AG04450 (cell line): ENCODE measurements around the gene PSEN1. TPM values are rescaled to one million over a fixed set of nuclear protein-coding genes. Genes with fewer than 3 reads are reported as not detected.

Source experiments
- CTCF ChIA-PET: fragments of 300-600, 350-600 bp; formaldehyde crosslinking; extraction: SDS; loops from one replicate; lab custom pipeline; 2022; ENCODE audit warnings: antibody characterized with exemption, inconsistent platforms; lab: Charles Lee
- POLR2A ChIA-PET: fragments of 350-600 bp; formaldehyde crosslinking; extraction: SDS; loops from one replicate; lab custom pipeline; 2021; ENCODE audit warnings: antibody characterized with exemption, inconsistent platforms; lab: Yijun Ruan, JAX
- DNase-seq: peaks from one replicate; pipeline ENCODE4 v3.0.0-alpha.2; 2011; ENCODE audit warnings: low read depth, low spot score
- H3K27ac ChIP-seq: one replicate; pipeline ENCODE4 v1.5.1; 2012; ENCODE audit warnings: low read depth, low read length, control low read depth
- H3K27me3 ChIP-seq: one replicate; pipeline ENCODE4 v1.6.0; 2012; ENCODE audit warnings: low read length; ENCODE audit not compliant: control insufficient read depth, insufficient read depth
- H3K4me3 ChIP-seq: 2 replicates; pipeline ENCODE4 v1.5.1; 2011; ENCODE audit warnings: mild to moderate bottlenecking, low read depth, low read length, control low read depth
- H3K9me3 ChIP-seq: 2 replicates; pipeline ENCODE4 v1.5.1; 2012; ENCODE audit warnings: low read length; ENCODE audit not compliant: control insufficient read depth, insufficient read depth
- polyA plus RNA-seq: library from polyadenylated mRNA; depleted of rRNA; stranded (reverse); fragments of >200 nt; gene quantifications from 2 replicates; pipeline ENCODE4 v1.2.3, GENCODE V29; 2011
- TF ChIP-seq, protein P1 (sequence below): IDR thresholded peaks from 2 replicates; pipeline ENCODE4 v1.5.1; 2011; ENCODE audit warnings: low read depth, low read length, control low read depth, inconsistent platforms

Gene PSEN1
- polyA plus RNA-seq, 1 experiment, result 20.2 TPM

- ChIA-PET CTCF (interaction anchor here (1.3 kb wide), 1 partner anchor 43 kb away, joined by 4 read pairs; no protein-coding TSS in a partner anchor), POLR2A (no interaction called here)
- Histone ChIP-seq H3K9me3 (no peaks in the 10 kb centered on the region), H3K27me3 (no peaks in the 10 kb centered on the region), H3K4me3 (no peak overlapping the region), H3K27ac (no peak overlapping the region)
- TF ChIP-seq, protein P1, sequence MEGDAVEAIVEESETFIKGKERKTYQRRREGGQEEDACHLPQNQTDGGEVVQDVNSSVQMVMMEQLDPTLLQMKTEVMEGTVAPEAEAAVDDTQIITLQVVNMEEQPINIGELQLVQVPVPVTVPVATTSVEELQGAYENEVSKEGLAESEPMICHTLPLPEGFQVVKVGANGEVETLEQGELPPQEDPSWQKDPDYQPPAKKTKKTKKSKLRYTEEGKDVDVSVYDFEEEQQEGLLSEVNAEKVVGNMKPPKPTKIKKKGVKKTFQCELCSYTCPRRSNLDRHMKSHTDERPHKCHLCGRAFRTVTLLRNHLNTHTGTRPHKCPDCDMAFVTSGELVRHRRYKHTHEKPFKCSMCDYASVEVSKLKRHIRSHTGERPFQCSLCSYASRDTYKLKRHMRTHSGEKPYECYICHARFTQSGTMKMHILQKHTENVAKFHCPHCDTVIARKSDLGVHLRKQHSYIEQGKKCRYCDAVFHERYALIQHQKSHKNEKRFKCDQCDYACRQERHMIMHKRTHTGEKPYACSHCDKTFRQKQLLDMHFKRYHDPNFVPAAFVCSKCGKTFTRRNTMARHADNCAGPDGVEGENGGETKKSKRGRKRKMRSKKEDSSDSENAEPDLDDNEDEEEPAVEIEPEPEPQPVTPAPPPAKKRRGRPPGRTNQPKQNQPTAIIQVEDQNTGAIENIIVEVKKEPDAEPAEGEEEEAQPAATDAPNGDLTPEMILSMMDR, result no peak
- no peak for DNase-seq
Measured at GRCh38 chr14:73216030-73216429, 79.7 kb downstream of the PSEN1 start.

- DNase-seq, result no peak
- Histone ChIP-seq H3K4me3 (no peak overlapping the region), H3K27me3 (no peaks in the 10 kb centered on the region), H3K27ac (no peak overlapping the region), H3K9me3 (no peaks in the 10 kb centered on the region)
- POLR2A ChIA-PET, result no interaction called here
- TF ChIP-seq, protein P1, result no peak
- CTCF ChIA-PET, result interaction anchor here (0.6 to 1.2 kb wide), 2 partner anchors 45 to 255 kb away, joined by 3 to 4 read pairs; no protein-coding TSS in a partner anchor
Measured at GRCh38 chr14:73217411-73217810, 81.1 kb downstream of the PSEN1 start.

DNA sequence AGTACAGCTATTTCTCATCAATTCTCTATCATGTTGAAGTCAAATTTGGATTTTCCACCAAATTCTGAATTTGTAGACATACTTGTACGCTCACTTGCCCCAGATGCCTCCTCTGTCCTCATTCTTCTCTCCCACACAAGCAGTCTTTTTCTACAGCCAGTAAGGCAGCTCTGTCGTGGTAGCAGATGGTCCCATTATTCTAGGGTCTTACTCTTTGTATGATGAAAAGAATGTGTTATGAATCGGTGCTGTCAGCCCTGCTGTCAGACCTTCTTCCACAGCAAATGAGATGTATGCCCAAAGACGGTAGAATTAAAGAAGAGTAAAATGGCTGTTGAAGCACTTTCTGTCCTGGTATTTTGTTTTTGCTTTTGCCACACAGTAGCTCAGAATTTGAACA is 83.8 kb downstream of the PSEN1 start:
- ChIA-PET POLR2A (no interaction called here), CTCF (interaction anchor here (0.5 kb wide), 1 partner anchor 1833 kb away, joined by 6 read pairs; no protein-coding TSS in a partner anchor)
- Histone ChIP-seq H3K9me3 (no peaks in the 10 kb centered on the region), H3K27ac (no peak overlapping the region), H3K27me3 (no peaks in the 10 kb centered on the region), H3K4me3 (no peak overlapping the region)
- no peak for DNase-seq
- TF ChIP-seq, protein P1, result no peak

GRCh38 chr14:73220634-73221033 is 84.3 kb downstream of the PSEN1 start:
- Histone ChIP-seq H3K27ac (no peak overlapping the region), H3K9me3 (no peaks in the 10 kb centered on the region), H3K4me3 (no peak overlapping the region), H3K27me3 (no peaks in the 10 kb centered on the region)
- ChIA-PET CTCF (no interaction called here), POLR2A (no interaction called here)
- TF ChIP-seq, protein P1, result no peak
- no peak for DNase-seq

DNA sequence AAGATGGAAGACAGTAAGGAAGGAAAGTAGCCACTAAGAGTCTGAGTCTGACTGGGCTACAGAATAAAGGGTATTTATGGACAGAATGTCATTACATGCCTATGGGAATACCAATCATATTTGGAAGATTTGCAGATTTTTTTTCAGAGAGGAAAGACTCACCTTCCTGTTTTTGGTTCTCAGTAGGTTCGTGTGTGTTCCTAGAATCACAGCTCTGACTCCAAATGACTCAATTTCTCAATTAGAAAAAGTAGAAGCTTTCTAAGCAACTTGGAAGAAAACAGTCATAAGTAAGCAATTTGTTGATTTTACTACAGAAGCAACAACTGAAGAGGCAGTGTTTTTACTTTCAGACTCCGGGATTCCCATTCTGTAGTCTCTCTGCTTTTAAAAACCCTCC is 85.6 kb downstream of the PSEN1 start:
- H3K9me3 ChIP-seq, result no peaks in the 10 kb centered on the region
- DNase-seq, result no peak
- TF ChIP-seq, protein P1, result no peak
- no peak overlapping the region for H3K27ac ChIP-seq
- no peaks in the 10 kb centered on the region for H3K27me3 ChIP-seq
- POLR2A ChIA-PET, result interaction anchor here (1.8 kb wide), 1 partner anchor 33 kb away, joined by 3 read pairs; no protein-coding TSS in a partner anchor
- CTCF ChIA-PET, result no interaction called here
- H3K4me3 ChIP-seq, result no peak overlapping the region
